ENCODE measurements around the gene RO60. TPM values are rescaled to one million over a fixed set of nuclear protein-coding genes. Genes with fewer than 3 reads are reported as not detected.

RO60 gene
- total RNA-seq, 2 donors from 2014 or later = 79.4 to 92.0 TPM

DNA sequence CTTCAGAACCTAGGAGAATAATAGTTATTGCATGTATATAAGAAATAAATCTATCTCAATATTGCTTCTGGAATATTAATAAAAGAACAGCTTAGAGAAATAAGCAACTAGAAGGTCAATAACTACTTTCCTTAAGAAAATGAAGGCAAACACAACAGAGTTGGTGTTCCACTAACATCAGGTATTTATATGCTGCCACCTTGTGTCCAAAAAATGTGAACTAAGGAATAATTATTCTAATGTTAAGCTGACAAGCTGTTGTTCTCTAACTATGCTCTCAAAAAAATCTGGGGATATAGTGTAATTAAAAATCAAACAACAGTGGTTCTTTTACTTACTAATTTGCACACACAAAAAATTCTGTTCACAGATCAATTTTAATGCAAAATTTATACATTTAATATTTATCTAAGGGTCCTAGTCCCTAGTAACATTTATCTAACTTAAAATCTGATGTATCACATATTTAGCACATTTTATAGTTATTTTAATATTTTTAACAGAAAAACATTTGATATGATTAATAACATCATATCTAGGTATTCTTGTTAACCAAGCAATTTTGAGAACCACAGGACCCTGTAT is 39.9 kb upstream of the RO60 start:
- Mint-ChIP-seq H3K27me3 (ENCODE audit: insufficient read depth) (no peaks in the 10 kb centered on the region), H3K4me3 (no peak overlapping the region), H3K9me3 (no peaks in the 10 kb centered on the region), H3K36me3 (ENCODE audit: low read depth) (peaks cover 9% of the 10 kb centered on the region), H3K27ac (no peak overlapping the region), H3K4me1 (peaks cover 2% of the 10 kb centered on the region)
- TF ChIP-seq, protein P1, sequence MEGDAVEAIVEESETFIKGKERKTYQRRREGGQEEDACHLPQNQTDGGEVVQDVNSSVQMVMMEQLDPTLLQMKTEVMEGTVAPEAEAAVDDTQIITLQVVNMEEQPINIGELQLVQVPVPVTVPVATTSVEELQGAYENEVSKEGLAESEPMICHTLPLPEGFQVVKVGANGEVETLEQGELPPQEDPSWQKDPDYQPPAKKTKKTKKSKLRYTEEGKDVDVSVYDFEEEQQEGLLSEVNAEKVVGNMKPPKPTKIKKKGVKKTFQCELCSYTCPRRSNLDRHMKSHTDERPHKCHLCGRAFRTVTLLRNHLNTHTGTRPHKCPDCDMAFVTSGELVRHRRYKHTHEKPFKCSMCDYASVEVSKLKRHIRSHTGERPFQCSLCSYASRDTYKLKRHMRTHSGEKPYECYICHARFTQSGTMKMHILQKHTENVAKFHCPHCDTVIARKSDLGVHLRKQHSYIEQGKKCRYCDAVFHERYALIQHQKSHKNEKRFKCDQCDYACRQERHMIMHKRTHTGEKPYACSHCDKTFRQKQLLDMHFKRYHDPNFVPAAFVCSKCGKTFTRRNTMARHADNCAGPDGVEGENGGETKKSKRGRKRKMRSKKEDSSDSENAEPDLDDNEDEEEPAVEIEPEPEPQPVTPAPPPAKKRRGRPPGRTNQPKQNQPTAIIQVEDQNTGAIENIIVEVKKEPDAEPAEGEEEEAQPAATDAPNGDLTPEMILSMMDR (conservative IDR thresholded peaks at IDR 0.05) = peak; percentile 79
- Histone ChIP-seq H3K36me3 (ENCODE audit: control insufficient read depth, insufficient read depth, low read length) (peaks cover 12% of the 10 kb centered on the region), H3K27me3 (ENCODE audit: control insufficient read depth, insufficient read depth, low read length, poor library complexity, severe bottlenecking) (no peaks in the 10 kb centered on the region), H3K4me3 (ENCODE audit: low read length) (no peak overlapping the region), H3K9ac (ENCODE audit: extremely low read depth, low read length, poor library complexity, severe bottlenecking) (no peak overlapping the region), H3K9me3 (ENCODE audit: control insufficient read depth, low read length) (no peaks in the 10 kb centered on the region), H3K27ac (ENCODE audit: low read depth, low read length) (no peak overlapping the region), H3K4me1 (ENCODE audit: control insufficient read depth, insufficient read depth, low read length) (no peaks in the 10 kb centered on the region)
- DNase-seq = no peak

DNA sequence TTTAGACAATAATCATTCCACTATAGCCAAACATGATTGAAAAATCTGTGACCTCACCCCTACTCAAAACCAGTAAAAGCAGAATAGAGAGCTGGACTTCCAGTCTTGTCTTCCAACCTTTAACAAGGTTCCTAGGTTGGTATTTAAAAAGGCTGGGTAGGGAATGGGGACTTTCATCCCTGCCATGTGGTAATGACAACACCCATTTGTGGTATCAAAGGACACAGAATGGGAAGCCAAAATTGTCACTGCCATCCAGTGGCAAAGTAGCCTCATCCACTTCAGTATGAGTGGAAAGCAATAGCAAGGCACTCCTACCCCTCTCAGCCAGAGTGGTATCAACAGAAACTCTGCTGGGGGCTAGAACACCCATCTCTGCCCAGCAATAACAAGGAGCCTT is 34.2 kb upstream of the RO60 start:
- no peak overlapping the region for H3K27ac Mint-ChIP-seq
- H3K36me3 Mint-ChIP-seq (ENCODE audit: low read depth) = peaks cover 16% of the 10 kb centered on the region
- no peak overlapping the region for H3K4me3 ChIP-seq (ENCODE audit: low read length)
- no peak overlapping the region for H3K4me3 Mint-ChIP-seq
- H3K9me3 ChIP-seq (ENCODE audit: control insufficient read depth, low read length) = no peaks in the 10 kb centered on the region
- H3K9me3 Mint-ChIP-seq = no peaks in the 10 kb centered on the region
- TF ChIP-seq, protein P1 (conservative IDR thresholded peaks at IDR 0.05) = no peak
- DNase-seq = no peak
- H3K27me3 ChIP-seq (ENCODE audit: control insufficient read depth, insufficient read depth, low read length, poor library complexity, severe bottlenecking) = no peaks in the 10 kb centered on the region
- H3K4me1 ChIP-seq (ENCODE audit: control insufficient read depth, insufficient read depth, low read length) = no peaks in the 10 kb centered on the region
- H3K27ac ChIP-seq (ENCODE audit: low read depth, low read length) = no peak overlapping the region
- H3K4me1 Mint-ChIP-seq = no peaks in the 10 kb centered on the region
- H3K36me3 ChIP-seq (ENCODE audit: control insufficient read depth, insufficient read depth, low read length) = peaks cover 26% of the 10 kb centered on the region
- H3K9ac ChIP-seq (ENCODE audit: extremely low read depth, low read length, poor library complexity, severe bottlenecking) = no peak overlapping the region
- H3K27me3 Mint-ChIP-seq (ENCODE audit: insufficient read depth) = no peaks in the 10 kb centered on the region

DNA sequence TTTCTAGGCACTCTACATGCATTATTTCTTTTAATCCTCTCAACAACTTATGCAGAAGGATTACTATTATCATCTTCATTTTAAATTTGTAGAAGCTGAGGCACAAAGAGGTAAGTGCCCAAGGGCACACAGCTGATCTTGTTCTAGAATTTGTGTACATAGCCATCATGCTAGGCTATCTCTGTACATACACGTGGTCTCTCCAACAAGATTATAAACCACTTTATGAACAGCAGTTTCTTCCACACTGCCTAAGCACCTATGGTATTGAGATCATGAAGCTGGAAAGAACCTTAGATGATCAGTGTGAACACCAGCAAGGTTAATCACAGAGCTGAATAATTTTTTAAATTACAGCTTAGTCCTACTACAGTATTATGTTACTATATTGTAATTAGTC is 29.1 kb upstream of the RO60 start:
- peaks cover 5% of the 10 kb centered on the region for H3K9me3 Mint-ChIP-seq
- Histone ChIP-seq H3K36me3 (ENCODE audit: control insufficient read depth, insufficient read depth, low read length) (peaks cover 13% of the 10 kb centered on the region), H3K27me3 (ENCODE audit: control insufficient read depth, insufficient read depth, low read length, poor library complexity, severe bottlenecking) (no peaks in the 10 kb centered on the region), H3K4me3 (ENCODE audit: low read length) (no peak overlapping the region), H3K4me1 (ENCODE audit: control insufficient read depth, insufficient read depth, low read length) (no peaks in the 10 kb centered on the region), H3K9ac (ENCODE audit: extremely low read depth, low read length, poor library complexity, severe bottlenecking) (no peak overlapping the region), H3K9me3 (ENCODE audit: control insufficient read depth, low read length) (no peaks in the 10 kb centered on the region), H3K27ac (ENCODE audit: low read depth, low read length) (no peak overlapping the region)
- H3K27me3 Mint-ChIP-seq (ENCODE audit: insufficient read depth) = no peaks in the 10 kb centered on the region
- peaks cover 24% of the 10 kb centered on the region for H3K36me3 Mint-ChIP-seq (ENCODE audit: low read depth)
- no peak overlapping the region for H3K27ac Mint-ChIP-seq
- no peak overlapping the region for H3K4me3 Mint-ChIP-seq
- peaks cover 5% of the 10 kb centered on the region for H3K4me1 Mint-ChIP-seq
- 90% methylated on average over 1 of the region's 1 CpG; no CpG with 5 or more reads in 1 of the 2 experiments for WGBS, 2 experiments (ENCODE audit: insufficient coverage in 1 of 2, insufficient read length in 1 of 2)
- DNase-seq = no peak
- TF ChIP-seq, protein P1 (conservative IDR thresholded peaks at IDR 0.05) = no peak
